Measurements from ENCODE around the gene ABTB2.
"Not testable (repeated sequence)": the region's sequence is repeated elsewhere in the genome, so short reads cannot be mapped to it uniquely, and the experiment has no call there.

Gene ABTB2

DNA sequence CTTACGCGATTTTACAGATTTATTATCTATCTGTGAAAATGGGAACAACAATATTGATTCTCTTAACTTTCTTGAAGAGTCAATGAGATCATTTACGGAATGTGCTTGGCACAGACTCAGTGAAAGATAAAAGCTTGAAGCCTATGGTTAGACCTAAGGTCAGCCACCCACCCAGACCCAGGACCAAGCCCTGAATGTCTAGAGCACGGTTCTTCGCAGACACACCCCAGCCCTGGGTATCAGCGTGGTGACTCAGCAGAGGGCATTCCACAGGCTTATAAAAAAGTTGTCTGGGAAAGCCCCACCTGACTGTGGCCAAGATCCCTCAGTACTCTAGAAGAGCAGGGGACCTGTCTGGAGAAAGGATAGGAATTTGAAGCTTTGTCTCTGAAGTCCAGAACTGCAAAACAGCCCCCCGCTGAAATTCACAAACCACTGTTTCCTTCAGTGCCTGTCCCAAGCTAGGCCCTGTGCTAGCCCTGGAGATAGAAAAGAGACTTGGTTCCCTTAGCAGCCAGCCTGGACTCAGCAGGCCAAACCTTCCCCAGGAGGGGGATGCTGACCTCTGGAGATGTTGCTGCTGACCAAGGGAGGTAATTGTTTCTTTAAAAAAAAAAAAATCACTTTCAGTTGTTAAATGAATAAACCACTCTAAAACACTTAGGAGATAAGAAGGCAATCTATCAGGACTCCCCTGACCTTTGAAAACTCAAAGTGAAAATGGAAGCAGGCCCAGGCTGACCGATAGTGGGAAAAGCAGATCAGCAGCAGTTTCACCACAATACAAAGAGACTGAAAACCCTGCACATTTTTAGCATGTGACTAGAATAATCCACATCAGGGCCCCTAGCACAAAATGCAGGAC lies 114.0 kb downstream of the ABTB2 start:
- no peak for DNase-seq

DNA sequence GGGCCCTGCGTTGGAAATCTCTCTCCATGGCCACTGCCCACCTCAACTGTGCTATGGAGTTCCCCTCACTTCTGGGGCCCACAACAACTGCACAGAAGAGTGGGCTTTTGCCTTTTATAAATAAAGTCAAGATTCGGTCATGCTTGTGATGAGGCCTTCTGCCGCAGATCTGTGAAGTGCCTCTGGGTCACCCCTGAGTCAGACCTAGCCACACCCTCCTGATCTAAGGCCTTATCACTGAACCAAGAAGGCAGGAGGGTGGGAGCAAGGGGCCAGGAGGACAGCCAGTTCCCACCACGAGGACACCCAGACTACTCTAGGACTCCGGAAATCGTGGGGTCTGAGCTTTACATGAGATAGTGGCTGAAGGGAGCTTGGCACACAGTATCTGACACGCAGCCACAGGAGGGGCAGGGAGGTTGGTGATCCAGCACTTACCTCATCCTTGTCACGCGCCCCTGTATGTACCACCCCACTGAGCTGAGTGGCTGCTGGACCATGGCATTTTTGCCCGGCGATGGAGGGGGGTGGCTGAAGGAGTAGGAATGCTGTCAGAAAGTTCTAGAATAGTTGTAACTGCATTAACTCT lies 115.7 kb downstream of the ABTB2 start:
- DNase-seq, result no peak

DNA sequence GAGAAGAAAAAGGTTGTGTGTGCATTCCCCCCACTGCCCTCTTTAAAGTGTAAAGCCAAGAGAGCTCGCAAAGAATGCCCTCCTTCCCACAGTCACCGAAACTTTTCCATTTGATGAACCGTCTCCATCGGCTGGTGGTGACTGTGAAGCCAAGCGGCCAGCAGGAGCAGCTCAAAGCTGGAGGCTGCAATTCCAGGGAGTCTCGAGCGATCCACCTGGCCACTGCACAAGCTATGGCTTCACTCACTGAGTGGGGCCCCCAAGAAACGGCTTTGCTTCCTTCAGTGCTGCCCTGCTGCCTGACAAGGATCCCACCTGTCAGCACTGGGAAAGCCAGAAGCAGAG lies 117.7 kb downstream of the ABTB2 start:
- DNase-seq, result no peak

DNA sequence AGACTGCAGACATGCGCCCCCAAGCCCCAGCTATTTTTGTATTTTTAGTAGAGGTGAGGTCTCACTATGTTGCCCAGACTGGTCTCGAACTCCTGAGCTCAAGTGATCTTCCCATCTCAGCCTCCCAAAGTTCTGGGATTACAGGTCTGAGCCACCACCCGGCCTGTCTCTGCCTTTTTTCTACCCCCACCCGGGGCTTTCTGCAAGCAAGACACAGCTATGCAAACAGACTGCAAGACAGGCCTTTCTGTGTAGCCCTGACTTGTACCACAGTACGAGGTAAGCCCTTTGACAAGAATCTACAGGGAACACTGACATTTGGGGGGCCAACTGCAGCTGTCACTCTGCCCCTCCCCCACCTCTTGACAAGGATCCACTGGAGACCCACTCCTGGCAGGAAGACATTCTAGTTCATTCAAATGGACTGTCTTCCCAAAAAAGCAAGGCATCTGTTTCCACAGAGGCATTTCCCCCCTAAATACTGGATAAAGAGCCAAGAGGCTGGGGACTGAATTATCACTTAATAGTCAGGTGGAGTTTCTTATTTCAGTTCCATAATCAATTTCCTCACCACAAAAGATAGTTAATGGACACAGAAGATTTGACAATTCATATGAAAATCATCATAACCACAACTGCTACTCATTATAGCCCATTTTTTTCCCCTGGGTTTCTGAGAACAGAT lies 118.2 kb downstream of the ABTB2 start:
- no peak for DNase-seq

DNA sequence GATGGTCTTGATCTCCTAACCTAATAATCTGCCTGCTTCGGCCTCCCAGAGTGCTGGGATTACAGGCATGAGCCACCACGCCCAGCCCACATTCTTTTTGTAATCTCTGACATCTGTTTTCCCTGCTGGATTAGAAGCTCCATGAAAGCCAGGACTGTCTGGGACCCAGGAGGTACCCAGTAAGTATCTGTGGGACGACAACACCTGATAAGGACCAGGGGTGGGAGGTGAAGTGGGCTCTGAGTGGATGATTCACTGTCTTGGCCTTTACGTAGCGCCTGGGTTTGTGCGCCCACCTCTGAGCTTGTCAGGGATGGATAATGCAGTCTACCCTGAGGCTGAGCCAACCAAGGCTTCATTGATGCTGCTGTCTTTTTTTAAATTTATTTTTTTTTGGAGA lies 118.8 kb downstream of the ABTB2 start:
- DNase-seq, result no peak

DNA sequence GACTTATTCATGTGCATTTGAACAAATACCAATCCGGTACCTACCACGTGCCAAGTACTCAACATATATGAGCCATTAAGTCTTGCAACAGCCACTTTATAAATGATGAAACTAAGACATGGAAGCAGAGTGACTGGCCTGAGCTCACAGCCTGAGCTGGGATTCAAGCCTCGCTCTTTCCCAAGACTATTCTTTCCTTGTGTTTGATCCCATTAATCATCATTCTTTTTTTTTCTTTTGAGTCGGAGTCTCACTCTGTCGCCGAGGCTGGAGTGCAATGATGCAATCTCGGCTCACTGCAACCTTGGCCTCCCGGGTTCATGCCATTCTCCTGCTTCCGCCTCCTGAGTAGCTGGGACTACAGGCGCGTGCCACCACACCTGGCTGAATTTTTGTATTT lies 119.3 kb downstream of the ABTB2 start:
- DNase-seq, result no peak

DNA sequence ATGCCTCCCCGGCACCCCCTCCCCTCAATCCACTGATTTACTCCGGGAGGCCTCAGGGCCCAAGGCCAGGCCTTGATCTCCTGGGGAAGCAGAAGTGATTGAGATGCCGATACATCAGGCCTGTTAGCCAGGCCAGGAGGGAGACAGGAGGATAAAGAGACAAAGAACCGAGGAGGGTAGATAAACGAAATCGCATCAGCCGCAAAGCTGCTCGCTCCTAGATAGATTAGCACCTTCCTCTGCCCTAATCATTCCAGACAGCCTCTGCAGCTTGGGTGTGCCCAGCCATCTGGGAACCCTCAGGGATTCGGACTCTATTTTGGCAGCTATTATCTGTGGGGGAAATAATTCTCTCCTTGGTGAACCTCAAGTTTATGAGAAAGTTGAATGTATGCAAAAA lies 121.2 kb downstream of the ABTB2 start:
- no peak for DNase-seq

DNA sequence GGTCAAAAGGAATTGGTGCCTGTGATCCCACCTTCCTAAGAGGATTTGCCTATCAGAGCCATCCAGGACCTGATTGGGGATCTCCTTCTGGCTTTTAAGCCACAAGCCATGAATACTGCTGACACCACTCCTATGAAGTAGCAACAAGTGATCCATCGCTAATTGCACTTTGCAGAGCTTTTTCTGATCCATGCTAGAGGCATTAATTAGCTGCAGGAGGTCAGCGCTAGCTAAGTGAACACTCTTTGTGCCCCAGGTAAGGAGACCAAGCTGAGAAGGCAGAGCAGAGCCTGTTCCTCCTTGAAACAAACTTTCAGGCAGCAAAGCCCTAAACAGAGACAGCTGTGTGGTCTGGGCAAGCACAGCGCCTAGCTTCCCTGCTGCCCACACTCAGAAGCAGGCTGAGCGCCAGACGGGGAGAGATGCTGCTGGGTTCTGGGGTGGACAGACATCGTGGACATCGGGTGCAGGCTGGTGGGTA lies 122.2 kb downstream of the ABTB2 start:
- DNase-seq, result no peak

DNA sequence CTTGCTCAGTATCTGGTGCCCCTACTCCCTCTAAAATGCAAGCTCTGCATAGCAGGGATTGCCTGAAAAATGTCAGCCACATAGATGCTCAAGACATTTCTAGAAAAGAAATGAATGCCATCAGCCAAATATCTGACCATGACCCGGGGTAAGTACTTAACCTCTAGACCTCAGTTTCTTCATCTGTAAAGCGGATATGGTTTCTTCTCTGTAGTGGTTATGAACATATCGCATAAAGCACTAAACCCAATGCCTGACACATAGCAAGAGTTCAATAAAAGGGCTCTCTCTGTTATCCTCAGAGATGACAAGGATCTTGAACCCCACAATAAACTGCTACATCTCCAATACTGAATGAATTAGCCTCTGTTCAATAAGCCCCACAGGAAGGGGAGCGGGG lies 122.6 kb downstream of the ABTB2 start:
- no peak for DNase-seq

DNA sequence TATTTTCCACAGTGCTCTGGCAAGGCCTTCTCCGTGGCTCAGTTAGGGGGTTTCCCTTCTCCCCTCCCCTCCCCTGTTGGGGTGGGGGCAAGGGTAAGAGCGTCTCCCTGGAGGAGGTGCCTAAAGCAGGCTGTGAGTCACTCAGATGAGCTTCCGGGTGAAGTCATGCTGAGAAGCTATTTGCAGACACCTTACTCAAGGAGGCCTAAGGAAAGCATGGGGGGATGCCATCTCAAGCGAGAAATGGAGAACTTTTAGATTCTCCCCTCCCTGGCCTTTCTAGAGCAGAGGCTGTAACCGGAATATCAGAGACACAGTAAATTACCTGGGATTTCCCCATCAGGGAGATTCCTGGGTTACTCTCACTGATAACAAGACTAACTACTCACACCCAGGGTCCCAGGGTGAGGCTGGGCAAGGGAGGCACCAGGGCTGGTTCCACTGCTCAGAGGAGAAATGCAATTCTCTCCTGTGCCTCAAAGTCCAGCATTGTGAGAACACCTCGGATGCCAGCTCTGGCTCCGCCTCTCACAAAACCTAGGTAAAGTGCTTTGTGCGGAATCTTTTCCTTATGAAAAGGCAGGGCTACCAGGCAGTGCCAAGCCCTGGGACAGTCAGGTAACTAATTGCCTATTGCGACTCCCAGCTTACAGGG lies 123.6 kb downstream of the ABTB2 start:
- peak in 1 of 56 donors; percentile 19 for DNase-seq

DNA sequence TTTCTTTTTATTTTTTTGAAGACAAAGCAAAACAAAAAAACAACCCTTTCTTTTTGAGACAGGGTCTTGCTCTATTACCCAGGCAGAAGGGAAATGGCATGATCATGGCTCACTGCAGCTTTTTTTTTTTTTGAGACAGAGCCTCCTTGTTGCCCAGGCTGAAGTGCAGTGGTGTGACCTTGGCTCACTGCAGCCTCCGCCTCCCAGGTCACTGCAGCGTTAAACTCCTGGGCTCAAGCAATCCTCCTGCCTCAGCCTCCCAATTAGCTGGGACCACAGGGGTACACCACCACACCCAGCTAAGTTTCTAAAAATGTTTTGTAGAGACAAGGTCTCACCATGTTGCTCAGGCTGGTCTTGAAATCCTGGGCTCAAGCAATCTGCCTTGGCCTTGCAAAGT lies 124.6 kb downstream of the ABTB2 start:
- DNase-seq, result no peak

DNA sequence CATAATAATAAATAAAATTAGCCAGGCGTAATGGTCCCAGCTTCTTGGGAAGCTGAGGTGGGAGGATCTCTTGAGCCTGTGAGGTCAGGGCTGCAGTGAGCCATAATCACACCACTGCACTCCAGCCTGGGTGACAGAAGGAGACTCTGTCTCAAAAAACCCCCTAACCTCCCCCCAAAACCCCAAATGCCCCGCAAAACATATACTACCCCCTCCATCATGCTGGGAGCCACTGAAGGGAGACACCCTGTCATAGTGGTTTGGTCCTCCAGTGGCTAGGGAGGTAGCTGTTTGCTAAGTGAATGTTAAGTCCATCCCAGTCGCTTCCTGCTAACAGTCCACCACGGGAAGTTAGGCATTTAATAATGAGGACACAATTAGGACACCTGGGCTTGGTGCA lies 125.0 kb downstream of the ABTB2 start:
- DNase-seq, result no peak

DNA sequence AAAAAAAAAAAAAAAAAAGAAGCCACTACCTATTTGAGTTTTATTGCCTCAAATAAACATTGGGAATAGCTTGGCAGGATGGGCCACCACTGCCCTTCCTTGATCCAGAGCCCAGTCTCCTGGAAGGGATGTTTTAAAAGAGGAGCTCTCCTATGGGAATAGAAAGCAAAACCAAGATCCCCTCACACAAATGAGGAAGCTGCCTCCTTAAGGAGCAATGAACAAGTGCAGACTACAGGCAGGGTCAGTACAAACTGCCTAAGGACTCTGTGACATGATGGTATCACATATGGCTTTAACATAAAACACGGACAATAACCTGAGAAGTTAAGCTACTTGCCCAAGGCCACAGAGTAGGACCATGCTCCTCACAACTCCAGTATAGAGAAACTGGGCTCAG lies 131.6 kb downstream of the ABTB2 start:
- no peak for DNase-seq

DNA sequence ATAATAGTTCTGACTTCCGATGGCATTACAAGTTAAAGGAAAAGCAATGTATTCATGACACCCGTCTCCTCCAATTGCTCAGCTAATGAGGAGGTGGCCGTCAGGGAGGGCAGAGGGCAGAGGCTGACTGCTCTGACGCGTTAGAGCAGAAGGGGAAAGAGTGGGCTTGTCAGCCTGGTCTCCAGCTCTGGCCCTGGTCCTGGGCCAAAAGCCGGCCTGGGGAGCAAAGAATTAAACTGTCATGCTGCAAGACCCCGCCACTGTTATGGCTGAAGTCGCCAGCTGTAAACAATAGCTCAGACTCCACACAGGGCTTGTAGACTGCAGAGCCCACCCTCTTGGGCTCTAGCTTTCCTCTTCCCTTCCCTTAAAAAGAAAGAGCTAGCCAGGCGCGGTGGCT lies 132.7 kb downstream of the ABTB2 start:
- no peak for DNase-seq

DNA sequence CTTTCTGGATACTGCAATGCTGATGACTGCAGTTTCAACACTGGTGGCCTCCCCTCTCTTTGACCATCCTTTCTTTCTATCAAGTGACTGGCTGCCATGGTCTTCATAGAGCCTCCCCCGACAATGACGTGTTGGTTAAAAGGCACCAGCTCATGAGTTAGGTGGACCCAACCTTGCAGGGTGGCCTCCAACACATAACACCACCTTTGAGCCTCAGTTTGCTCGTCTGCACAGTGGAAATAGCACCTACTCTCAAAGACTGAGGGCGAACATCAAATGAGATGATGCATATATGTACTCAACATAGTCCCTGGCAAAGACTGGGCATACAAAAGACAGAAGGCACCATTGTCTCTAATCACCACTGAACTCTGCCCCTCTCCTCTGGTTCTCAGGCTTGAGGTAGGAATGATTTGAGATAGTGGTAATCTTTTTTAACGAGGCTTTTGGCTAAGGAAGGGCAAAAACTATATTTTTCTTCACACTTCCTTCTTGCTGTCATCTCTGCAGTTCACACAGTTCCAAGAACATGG lies 133.3 kb downstream of the ABTB2 start:
- DNase-seq, result no peak

DNA sequence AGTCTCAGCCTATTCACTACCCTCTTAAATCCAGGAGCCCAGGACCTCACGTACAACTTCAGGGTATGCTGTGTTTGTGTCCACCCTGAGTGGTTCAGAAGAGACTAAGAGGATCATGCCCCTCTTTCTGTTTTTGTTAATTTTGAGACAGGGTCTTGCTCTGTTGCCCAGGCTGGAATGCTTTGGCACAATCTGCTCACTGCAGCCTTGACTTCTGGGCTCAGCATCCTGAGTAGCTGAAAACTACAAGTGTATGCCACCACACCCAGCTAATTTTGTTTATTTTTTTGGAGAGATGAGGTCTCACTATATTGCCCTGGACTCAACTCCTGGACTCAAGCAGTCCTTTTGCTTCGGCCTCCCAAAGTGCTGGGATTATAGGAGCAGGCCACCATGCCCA lies 133.9 kb downstream of the ABTB2 start:
- no peak for DNase-seq

DNA sequence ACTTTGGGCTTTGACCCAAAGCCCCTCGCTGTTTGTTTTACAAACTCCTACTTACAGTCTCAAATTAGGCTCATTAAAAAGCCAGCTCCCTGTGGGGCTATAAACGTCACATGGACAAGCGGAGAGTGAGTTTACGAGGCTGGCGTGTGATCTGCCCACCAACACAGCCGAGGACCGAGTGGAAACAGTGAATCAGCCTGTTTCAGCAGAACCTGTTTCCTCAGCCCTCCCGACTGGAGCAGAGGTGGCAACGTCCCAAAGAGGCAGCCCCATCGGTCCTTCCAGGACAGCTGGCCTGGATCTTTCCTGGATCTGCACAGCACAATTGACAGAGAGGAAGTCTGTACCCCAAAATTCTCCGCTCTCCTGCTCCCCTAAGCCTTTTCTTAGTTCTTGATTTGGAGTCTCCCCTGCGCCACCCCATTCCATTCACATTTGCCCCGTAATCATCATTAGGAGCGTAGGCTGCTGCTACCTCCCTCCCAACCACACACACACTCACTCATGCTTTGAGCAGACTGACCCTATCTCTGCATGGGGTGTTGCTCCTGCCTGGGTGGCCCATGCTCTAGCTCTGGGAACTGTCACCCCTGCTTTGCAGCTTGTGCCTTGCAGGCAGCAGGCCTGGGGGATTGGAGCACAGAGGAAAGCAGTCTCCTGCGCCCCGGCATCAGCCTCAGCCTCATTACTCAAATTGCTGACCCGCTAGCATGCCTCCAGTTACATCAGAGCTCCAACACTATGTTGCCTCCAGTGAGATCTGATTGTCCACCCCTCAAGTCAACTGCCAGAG lies 134.6 kb downstream of the ABTB2 start:
- no peak for DNase-seq

DNA sequence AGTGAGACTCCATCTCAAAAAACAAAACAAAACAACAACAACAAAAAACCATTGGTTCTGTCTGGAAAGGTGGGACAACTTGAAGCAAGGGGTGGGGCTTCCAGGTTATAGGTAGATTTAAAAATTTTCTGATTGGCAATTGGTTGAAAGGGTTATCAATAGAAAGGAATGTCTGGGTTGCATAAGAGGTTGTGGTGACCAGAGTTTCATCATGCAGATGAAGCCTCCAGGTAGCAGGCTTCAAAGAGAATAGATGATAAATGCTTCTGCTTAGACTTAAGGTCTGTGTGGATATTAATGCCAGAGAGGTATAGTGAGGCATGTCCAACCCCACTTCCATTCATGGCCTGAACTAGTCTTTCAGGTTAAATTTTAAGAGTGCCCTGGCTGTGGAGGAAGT lies 135.8 kb downstream of the ABTB2 start:
- DNase-seq, result no peak

DNA sequence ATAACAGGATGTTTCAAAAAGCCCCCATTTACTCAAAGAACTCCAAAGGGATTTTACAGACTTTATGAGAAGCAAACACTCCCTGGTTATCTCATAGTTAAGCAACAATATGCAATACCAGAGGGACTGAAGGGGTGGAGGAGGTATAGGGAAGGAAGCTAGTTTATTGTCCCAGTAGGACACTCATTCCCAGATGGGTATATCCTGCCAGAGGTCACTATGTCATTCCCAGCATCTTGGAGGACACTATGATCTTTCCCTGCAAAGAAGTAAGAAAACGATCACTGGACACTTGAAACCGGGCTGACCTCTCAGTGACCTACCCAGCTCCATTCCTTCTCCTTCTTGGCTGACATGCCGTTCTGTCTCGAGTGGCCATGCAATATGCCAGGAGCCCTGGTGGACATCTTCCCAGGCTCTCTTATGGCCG lies 137.9 kb downstream of the ABTB2 start:
- DNase-seq, result no peak

DNA sequence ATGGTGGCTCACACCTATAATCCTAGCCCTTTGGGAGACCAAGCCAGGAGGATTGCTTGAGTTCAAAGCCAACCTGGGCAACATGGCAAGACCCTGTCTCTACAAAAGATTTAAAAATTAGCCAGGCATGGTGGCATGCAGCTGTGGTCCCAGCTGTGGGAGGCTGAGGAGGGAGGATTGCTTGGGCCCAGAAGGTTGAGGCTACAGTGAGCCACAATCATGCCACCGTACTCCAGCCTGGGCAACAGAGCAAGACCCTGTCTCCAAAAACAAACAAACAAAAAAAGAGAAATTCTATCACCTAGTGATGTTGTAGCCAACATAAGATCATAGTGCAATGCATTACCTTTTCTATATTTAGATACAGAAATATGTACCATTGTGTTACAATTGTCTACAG lies 138.5 kb downstream of the ABTB2 start:
- no peak for DNase-seq

DNA sequence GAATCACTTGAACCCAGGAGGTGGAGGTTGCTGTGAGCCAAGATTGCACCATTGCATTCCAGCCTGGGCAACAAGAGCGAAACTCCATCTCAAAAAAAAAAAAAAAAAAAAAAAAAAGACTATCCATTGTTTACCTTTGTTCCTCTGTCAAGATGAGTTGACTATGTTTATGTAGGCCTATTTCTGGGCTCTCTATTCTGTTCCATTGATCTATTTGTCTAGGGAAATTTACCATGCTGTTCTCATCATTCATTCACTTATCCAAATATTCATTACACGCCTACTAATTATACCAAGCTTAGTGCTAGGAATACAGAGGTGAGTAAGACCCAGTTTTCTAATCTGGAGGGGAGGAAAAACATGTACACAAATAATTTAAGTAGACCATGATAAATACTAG lies 139.1 kb downstream of the ABTB2 start:
- not testable (repeated sequence) for DNase-seq

Data from nucleus accumbens (tissue), 56 donors.